ENCODE results near the gene EMC7.

Gene EMC7

DNA sequence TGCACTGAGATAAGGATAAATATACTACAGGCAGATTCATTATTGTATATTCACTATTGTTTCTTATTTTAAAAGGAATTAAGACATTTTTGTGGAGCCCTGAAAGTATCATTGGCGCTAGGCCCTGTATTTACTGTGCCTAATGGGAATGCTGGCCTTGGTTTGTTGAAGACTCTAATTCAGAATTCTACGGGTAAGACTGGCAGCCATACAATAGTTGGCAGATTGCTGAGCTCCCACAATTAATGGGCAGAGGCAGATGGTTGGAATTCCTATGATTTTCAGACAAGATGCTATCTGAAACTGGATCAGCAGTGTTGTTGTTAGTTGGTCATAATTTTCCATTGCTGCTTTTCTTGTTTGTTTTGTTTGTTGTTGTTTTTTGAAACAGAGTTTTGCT, 15.0 kb upstream of the EMC7 start:
- Histone ChIP-seq H3K27ac (no peak overlapping the region), H3K36me3 (no peaks in the 10 kb centered on the region), H3K4me3 (ENCODE audit: low read depth in 1 of 2, low read length in 1 of 2) (no peak overlapping the region), H3K9me3 (no peaks in the 10 kb centered on the region), H3K4me1 (ENCODE audit: control insufficient read depth in 1 of 2, insufficient read depth in 1 of 2, low read depth in 1 of 2, low read length in 1 of 2) (no peaks in the 10 kb centered on the region), H3K27me3 (peaks cover 4% of the 10 kb centered on the region)
- TF ChIP-seq, protein P1, sequence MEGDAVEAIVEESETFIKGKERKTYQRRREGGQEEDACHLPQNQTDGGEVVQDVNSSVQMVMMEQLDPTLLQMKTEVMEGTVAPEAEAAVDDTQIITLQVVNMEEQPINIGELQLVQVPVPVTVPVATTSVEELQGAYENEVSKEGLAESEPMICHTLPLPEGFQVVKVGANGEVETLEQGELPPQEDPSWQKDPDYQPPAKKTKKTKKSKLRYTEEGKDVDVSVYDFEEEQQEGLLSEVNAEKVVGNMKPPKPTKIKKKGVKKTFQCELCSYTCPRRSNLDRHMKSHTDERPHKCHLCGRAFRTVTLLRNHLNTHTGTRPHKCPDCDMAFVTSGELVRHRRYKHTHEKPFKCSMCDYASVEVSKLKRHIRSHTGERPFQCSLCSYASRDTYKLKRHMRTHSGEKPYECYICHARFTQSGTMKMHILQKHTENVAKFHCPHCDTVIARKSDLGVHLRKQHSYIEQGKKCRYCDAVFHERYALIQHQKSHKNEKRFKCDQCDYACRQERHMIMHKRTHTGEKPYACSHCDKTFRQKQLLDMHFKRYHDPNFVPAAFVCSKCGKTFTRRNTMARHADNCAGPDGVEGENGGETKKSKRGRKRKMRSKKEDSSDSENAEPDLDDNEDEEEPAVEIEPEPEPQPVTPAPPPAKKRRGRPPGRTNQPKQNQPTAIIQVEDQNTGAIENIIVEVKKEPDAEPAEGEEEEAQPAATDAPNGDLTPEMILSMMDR (IDR thresholded peaks at IDR 0.05), result no peak

DNA sequence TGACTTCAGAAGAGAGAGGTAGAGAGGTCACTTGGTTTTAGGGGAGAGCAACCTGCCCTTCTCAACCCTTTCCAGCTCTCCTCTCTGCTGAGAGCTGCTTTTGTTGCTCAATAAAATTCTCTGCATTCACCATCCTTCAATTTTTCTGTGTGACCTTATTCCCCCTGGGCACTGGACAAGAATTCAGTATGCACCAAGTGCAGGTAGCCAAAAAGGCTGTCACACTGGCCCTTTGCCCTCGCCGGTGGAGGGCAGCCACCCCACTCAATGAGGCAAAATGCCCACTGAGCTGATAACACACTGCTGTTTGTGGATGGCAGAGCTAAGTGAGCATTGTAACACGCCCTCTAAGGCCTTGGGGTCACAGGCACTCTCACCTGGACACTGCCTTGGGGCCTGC, 13.1 kb upstream of the EMC7 start:
- Histone ChIP-seq H3K9me3 (no peaks in the 10 kb centered on the region), H3K36me3 (no peaks in the 10 kb centered on the region), H3K27ac (no peak overlapping the region), H3K4me3 (ENCODE audit: low read depth in 1 of 2, low read length in 1 of 2) (no peak overlapping the region), H3K4me1 (ENCODE audit: control insufficient read depth in 1 of 2, insufficient read depth in 1 of 2, low read depth in 1 of 2, low read length in 1 of 2) (no peaks in the 10 kb centered on the region), H3K27me3 (peaks cover 4% of the 10 kb centered on the region)
- TF ChIP-seq, protein P1 (IDR thresholded peaks at IDR 0.05), result no peak

- no peaks in the 10 kb centered on the region for H3K36me3 ChIP-seq
- TF ChIP-seq, protein P1 (IDR thresholded peaks at IDR 0.05), result no peak
- peaks cover 4% of the 10 kb centered on the region for H3K27me3 ChIP-seq
- no peaks in the 10 kb centered on the region for H3K4me1 ChIP-seq (ENCODE audit: control insufficient read depth in 1 of 2, insufficient read depth in 1 of 2, low read depth in 1 of 2, low read length in 1 of 2)
- H3K9me3 ChIP-seq, result no peaks in the 10 kb centered on the region
- H3K4me3 ChIP-seq (ENCODE audit: low read depth in 1 of 2, low read length in 1 of 2), result no peak overlapping the region
- H3K27ac ChIP-seq, result no peak overlapping the region
Measured at GRCh38 chr15:34114215-34114614, 12.6 kb upstream of the EMC7 start.

DNA sequence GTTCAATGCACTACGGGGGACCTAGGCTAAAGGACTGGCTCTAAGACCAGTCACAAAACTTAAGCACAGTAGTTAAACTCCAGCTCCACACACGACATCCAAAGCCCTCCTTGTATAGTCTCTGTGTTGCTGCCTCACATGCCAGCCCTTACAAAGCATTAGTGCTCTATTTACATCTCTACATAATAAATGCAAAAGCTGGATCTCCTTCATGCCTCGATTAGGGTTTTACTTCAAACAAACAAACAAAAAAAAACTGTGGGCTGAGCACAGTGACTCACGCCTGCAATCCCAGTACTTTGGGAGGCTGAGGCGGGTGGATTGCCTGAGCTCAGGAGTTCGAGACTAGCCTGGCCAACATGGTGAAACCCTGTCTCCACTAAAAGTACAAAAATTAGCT, 9.8 kb upstream of the EMC7 start:
- no peaks in the 10 kb centered on the region for H3K36me3 ChIP-seq
- no peaks in the 10 kb centered on the region for H3K4me1 ChIP-seq (ENCODE audit: control insufficient read depth in 1 of 2, insufficient read depth in 1 of 2, low read depth in 1 of 2, low read length in 1 of 2)
- TF ChIP-seq, protein P1 (IDR thresholded peaks at IDR 0.05), result no peak
- peaks cover 4% of the 10 kb centered on the region for H3K27me3 ChIP-seq
- no peak overlapping the region for H3K27ac ChIP-seq
- H3K4me3 ChIP-seq (ENCODE audit: low read depth in 1 of 2, low read length in 1 of 2), result no peak overlapping the region
- H3K9me3 ChIP-seq, result no peaks in the 10 kb centered on the region

GRCh38 chr15:34109797-34110663, 8.4 kb upstream of the EMC7 start:
- Histone ChIP-seq H3K4me1 (ENCODE audit: control insufficient read depth in 1 of 2, insufficient read depth in 1 of 2, low read depth in 1 of 2, low read length in 1 of 2) (no peaks in the 10 kb centered on the region), H3K36me3 (no peaks in the 10 kb centered on the region), H3K27me3 (peaks cover 4% of the 10 kb centered on the region), H3K9me3 (no peaks in the 10 kb centered on the region), H3K27ac (no peak overlapping the region), H3K4me3 (ENCODE audit: low read depth in 1 of 2, low read length in 1 of 2) (no peak overlapping the region)
- TF ChIP-seq, protein P1 (IDR thresholded peaks at IDR 0.05), result peak; percentile 26
